WTC11 (cell line): ENCODE data around the gene KRT85. TPM values are rescaled to one million over a fixed set of nuclear protein-coding genes. Genes with fewer than 3 reads are reported as not detected.

Experiments
- ATAC-seq: fragments of 200-7000 bp; cut with Tn5 transposase; 2 replicates; pipeline ENCODE4 v1.10.0; 2021; ENCODE audit warnings: mild to moderate bottlenecking, moderate library complexity
- CTCF ChIA-PET: fragments of 300-600 bp; sonication (Branson Sonifier 250); formaldehyde crosslinking; loops from one replicate; lab custom pipeline; 2021; ENCODE audit warnings: antibody characterized with exemption; lab: Charles Lee
- POLR2A ChIA-PET: fragments of 350-600 bp; sonication (Branson Sonifier 250); formaldehyde crosslinking; loops from one replicate; lab custom pipeline; 2021; ENCODE audit warnings: antibody characterized with exemption; lab: Charles Lee
- DNase-seq: peaks from one replicate; pipeline ENCODE4 v3.0.0; 2021; ENCODE audit warnings: low spot score
- H3K27ac Mint-ChIP-seq: 2 replicates; pipeline ENCODE4 v1.8.0; 2021; ENCODE audit warnings: mixed read lengths
- H3K27me3 Mint-ChIP-seq: 2 replicates; pipeline ENCODE4 v1.8.0; 2021; ENCODE audit warnings: low read depth, mild to moderate bottlenecking, moderate library complexity, mixed read lengths
- H3K36me3 Mint-ChIP-seq: 2 replicates; pipeline ENCODE4 v1.8.0; 2021; ENCODE audit warnings: mixed read lengths
- H3K4me1 Mint-ChIP-seq: 2 replicates; pipeline ENCODE4 v1.8.0; 2022; ENCODE audit warnings: mixed read lengths
- H3K4me3 Mint-ChIP-seq: 2 replicates; pipeline ENCODE4 v1.8.0; 2021; ENCODE audit warnings: mild to moderate bottlenecking, moderate library complexity, mixed read lengths
- H3K9me3 Mint-ChIP-seq: 2 replicates; pipeline ENCODE4 v1.8.0; 2021; ENCODE audit warnings: mixed read lengths
- CREB1 ChIP-seq: sonication (generic); formaldehyde crosslinking; IDR thresholded peaks from 2 replicates; pipeline ENCODE4 v1.8.0; 2023; ENCODE audit warnings: mild to moderate bottlenecking, missing genetic modification reagents
- NFE2L1 ChIP-seq: sonication (generic); formaldehyde crosslinking; IDR thresholded peaks from 2 replicates; pipeline ENCODE4 v1.8.1; 2023; ENCODE audit warnings: missing genetic modification reagents
- NFYB ChIP-seq: sonication (generic); formaldehyde crosslinking; conservative IDR thresholded peaks from 2 replicates; pipeline ENCODE4 v1.8.0; 2022; ENCODE audit warnings: low read depth, missing genetic modification reagents
- NR1H2 ChIP-seq: sonication (generic); formaldehyde crosslinking; IDR thresholded peaks from 2 replicates; pipeline ENCODE4 v1.9.0; 2021; ENCODE audit warnings: mild to moderate bottlenecking, moderate library complexity, missing genetic modification reagents
- NR2C2 ChIP-seq: sonication (generic); formaldehyde crosslinking; IDR thresholded peaks from 2 replicates; pipeline ENCODE4 v1.8.0; 2022; ENCODE audit warnings: mild to moderate bottlenecking, missing genetic modification reagents
- NR3C1 ChIP-seq: sonication (generic); formaldehyde crosslinking; conservative IDR thresholded peaks from 2 replicates; pipeline ENCODE4 v1.8.1; 2023; ENCODE audit warnings: low read depth, mild to moderate bottlenecking, missing genetic modification reagents
- SP1 ChIP-seq: sonication (generic); formaldehyde crosslinking; conservative IDR thresholded peaks from 2 replicates; pipeline ENCODE4 v1.8.1; 2022; ENCODE audit warnings: missing genetic modification reagents
- TCF7 ChIP-seq: sonication (generic); formaldehyde crosslinking; IDR thresholded peaks from 2 replicates; pipeline ENCODE4 v1.8.0; 2022; ENCODE audit warnings: mild to moderate bottlenecking, low read depth, missing genetic modification reagents, moderate library complexity
- ZBTB21 ChIP-seq: sonication (generic); formaldehyde crosslinking; IDR thresholded peaks from 2 replicates; pipeline ENCODE4 v1.8.1; 2023; ENCODE audit warnings: mild to moderate bottlenecking, missing genetic modification reagents, borderline replicate concordance
- ZNF219 ChIP-seq: sonication (generic); formaldehyde crosslinking; IDR thresholded peaks from 2 replicates; pipeline ENCODE4 v1.8.0; 2023; ENCODE audit warnings: missing genetic modification reagents, mild to moderate bottlenecking, borderline replicate concordance
- total RNA-seq: library from RNA; stranded (reverse); gene quantifications from 3 replicates; pipeline ENCODE4 v1.2.3, GENCODE V29; 2021
- TF ChIP-seq, protein P1 (sequence below): sonication (generic); formaldehyde crosslinking; IDR thresholded peaks from 2 replicates; pipeline ENCODE4 v1.8.1; 2022; ENCODE audit warnings: low read depth, mild to moderate bottlenecking, moderate library complexity, missing genetic modification reagents, borderline replicate concordance
- TF ChIP-seq, protein P2 (sequence below): fragments of 200-600 bp; IDR thresholded peaks from 2 replicates; pipeline ENCODE4 v1.8.0; 2022; ENCODE audit warnings: antibody characterized with exemption
- TF ChIP-seq, protein P3 (sequence below): sonication (generic); formaldehyde crosslinking; IDR thresholded peaks from 2 replicates; pipeline ENCODE4 v1.8.0; 2023; ENCODE audit warnings: missing genetic modification reagents, mild to moderate bottlenecking, borderline replicate concordance
- TF ChIP-seq, protein P4 (sequence below): sonication (generic); formaldehyde crosslinking; IDR thresholded peaks from 2 replicates; pipeline ENCODE4 v1.8.1; 2022; ENCODE audit warnings: missing genetic modification reagents, borderline replicate concordance
- TF ChIP-seq, protein P5 (sequence below): sonication (generic); formaldehyde crosslinking; IDR thresholded peaks from 2 replicates; pipeline ENCODE4 v1.8.1; 2023; ENCODE audit warnings: mild to moderate bottlenecking, moderate library complexity, missing genetic modification reagents
- TF ChIP-seq, protein P6 (sequence below): fragments of 250-450 bp; sonication (Bioruptor Pico); IDR thresholded peaks from 2 replicates; pipeline ENCODE4 v1.9.0; 2021; ENCODE audit warnings: mild to moderate bottlenecking
- TF ChIP-seq, protein P7 (sequence below): sonication (generic); formaldehyde crosslinking; IDR thresholded peaks from 2 replicates; pipeline ENCODE4 v1.8.1; 2023; ENCODE audit warnings: mild to moderate bottlenecking, missing genetic modification reagents, borderline replicate concordance

KRT85 gene
- total RNA-seq, 1 experiment from 2014 or later = not detected

DNA sequence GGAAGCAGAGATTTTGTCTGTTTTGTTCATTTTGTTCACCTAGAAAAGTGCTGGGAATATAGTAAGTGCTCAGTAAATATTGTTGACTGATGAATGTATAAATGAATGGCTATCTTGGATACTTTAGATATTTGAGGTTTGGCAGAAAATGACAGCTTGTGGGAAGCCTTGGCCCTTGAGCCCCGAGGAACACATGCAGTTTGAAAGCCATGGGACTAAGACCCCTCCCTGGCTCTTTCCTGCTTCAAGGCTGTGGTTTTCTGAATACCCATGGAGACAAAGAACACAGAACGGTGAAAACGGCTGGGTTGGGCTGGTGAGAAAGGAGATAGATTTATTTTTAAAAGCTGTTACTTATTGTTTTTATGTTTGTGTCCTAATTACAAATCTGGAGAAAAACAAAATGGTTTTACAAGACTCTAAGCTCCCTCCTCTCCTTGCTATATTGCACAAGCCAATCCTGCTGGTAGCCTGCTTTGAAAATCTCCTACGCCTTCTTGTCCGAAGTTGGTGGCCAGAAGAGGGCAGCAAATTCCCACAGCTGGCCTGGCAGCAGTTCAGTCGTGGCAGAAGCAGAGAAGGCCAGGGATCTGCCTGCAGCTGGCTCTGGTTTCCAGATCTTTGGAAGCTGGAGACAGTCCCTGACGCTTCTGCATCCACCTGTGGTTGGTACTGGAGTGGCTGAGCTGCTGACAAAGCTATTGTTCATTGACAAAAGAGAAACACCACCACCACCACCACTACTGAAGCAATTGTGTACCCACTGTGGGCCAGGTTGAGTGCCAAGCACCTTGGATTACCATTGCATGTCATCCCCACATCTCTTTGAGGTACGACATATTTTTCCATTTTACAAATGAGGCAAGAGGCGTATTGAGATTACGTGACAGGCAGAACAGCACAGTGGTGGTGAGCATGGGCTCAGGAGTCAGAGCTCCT, 5.2 kb upstream of the KRT85 start:
- Mint-ChIP-seq H3K4me1 (no peaks in the 10 kb centered on the region), H3K9me3 (no peaks in the 10 kb centered on the region), H3K27me3 (no peaks in the 10 kb centered on the region), H3K27ac (no peak overlapping the region), H3K36me3 (no peaks in the 10 kb centered on the region), H3K4me3 (no peak overlapping the region)
- peak; percentile 91 for ATAC-seq
- CTCF ChIA-PET = interaction anchor here (0.5 to 3.2 kb wide), 61 partner anchors 8 to 871 kb away, joined by 3 to 37 read pairs (median 5); partner anchors contain the start of genes EIF4B, KRT5 and KRT86
- TF ChIP-seq, protein P1, sequence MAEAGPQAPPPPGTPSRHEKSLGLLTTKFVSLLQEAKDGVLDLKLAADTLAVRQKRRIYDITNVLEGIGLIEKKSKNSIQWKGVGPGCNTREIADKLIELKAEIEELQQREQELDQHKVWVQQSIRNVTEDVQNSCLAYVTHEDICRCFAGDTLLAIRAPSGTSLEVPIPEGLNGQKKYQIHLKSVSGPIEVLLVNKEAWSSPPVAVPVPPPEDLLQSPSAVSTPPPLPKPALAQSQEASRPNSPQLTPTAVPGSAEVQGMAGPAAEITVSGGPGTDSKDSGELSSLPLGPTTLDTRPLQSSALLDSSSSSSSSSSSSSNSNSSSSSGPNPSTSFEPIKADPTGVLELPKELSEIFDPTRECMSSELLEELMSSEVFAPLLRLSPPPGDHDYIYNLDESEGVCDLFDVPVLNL (CRISPR knock-in tag) = no peak
- TF ChIP-seq, protein P2, sequence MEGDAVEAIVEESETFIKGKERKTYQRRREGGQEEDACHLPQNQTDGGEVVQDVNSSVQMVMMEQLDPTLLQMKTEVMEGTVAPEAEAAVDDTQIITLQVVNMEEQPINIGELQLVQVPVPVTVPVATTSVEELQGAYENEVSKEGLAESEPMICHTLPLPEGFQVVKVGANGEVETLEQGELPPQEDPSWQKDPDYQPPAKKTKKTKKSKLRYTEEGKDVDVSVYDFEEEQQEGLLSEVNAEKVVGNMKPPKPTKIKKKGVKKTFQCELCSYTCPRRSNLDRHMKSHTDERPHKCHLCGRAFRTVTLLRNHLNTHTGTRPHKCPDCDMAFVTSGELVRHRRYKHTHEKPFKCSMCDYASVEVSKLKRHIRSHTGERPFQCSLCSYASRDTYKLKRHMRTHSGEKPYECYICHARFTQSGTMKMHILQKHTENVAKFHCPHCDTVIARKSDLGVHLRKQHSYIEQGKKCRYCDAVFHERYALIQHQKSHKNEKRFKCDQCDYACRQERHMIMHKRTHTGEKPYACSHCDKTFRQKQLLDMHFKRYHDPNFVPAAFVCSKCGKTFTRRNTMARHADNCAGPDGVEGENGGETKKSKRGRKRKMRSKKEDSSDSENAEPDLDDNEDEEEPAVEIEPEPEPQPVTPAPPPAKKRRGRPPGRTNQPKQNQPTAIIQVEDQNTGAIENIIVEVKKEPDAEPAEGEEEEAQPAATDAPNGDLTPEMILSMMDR = peak; percentile 50; the same call in 1 of the 2 replicates
- TF ChIP-seq, all 79 proteins: peak for 1
- DNase-seq = peak; percentile 81
- POLR2A ChIA-PET = interaction anchor here (0.6 kb wide), 1 partner anchor 537 kb away, joined by 5 read pairs; no protein-coding TSS in a partner anchor

DNA sequence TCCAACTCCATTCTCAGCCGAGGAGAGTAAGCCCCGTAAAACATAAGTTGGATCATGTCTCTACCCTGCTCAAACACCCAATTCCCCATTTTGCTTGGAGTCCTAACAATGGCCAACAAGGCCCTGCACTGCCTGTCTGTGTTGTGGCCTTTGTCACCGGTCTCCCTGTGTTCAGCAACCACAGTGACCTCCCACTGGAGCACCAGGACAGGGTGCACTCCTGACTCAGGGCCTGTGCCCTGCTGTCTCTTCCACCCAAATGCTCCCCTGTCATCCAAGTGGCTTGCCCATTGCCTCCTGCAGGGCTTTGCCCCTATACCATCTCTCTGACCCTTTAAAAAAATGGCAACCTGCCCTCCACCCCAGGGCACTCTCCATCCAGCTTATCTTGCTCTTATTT, 4.4 kb upstream of the KRT85 start:
- Mint-ChIP-seq H3K36me3 (no peaks in the 10 kb centered on the region), H3K9me3 (no peaks in the 10 kb centered on the region), H3K4me1 (no peaks in the 10 kb centered on the region), H3K4me3 (no peak overlapping the region), H3K27ac (no peak overlapping the region), H3K27me3 (no peaks in the 10 kb centered on the region)
- no peak for DNase-seq
- no peak for ATAC-seq
- CTCF ChIA-PET = interaction anchor here (0.5 to 3.2 kb wide), 15 partner anchors 10 to 508 kb away, joined by 3 to 37 read pairs (median 10); no protein-coding TSS in a partner anchor
- POLR2A ChIA-PET = no interaction called here
- TF ChIP-seq ZBTB21 (CRISPR knock-in tag) (no peak), NR3C1 (no peak), CREB1 (CRISPR knock-in tag) (no peak), SP1 (no peak), NFYB (CRISPR knock-in tag) (no peak), TCF7 (CRISPR knock-in tag) (no peak), NR1H2 (CRISPR knock-in tag) (no peak), NFE2L1 (CRISPR knock-in tag) (no peak), ZNF219 (CRISPR knock-in tag) (no peak), NR2C2 (no peak)
- TF ChIP-seq, protein P3, sequence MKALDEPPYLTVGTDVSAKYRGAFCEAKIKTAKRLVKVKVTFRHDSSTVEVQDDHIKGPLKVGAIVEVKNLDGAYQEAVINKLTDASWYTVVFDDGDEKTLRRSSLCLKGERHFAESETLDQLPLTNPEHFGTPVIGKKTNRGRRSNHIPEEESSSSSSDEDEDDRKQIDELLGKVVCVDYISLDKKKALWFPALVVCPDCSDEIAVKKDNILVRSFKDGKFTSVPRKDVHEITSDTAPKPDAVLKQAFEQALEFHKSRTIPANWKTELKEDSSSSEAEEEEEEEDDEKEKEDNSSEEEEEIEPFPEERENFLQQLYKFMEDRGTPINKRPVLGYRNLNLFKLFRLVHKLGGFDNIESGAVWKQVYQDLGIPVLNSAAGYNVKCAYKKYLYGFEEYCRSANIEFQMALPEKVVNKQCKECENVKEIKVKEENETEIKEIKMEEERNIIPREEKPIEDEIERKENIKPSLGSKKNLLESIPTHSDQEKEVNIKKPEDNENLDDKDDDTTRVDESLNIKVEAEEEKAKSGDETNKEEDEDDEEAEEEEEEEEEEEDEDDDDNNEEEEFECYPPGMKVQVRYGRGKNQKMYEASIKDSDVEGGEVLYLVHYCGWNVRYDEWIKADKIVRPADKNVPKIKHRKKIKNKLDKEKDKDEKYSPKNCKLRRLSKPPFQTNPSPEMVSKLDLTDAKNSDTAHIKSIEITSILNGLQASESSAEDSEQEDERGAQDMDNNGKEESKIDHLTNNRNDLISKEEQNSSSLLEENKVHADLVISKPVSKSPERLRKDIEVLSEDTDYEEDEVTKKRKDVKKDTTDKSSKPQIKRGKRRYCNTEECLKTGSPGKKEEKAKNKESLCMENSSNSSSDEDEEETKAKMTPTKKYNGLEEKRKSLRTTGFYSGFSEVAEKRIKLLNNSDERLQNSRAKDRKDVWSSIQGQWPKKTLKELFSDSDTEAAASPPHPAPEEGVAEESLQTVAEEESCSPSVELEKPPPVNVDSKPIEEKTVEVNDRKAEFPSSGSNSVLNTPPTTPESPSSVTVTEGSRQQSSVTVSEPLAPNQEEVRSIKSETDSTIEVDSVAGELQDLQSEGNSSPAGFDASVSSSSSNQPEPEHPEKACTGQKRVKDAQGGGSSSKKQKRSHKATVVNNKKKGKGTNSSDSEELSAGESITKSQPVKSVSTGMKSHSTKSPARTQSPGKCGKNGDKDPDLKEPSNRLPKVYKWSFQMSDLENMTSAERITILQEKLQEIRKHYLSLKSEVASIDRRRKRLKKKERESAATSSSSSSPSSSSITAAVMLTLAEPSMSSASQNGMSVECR (CRISPR knock-in tag) = no peak
- TF ChIP-seq, protein P4, sequence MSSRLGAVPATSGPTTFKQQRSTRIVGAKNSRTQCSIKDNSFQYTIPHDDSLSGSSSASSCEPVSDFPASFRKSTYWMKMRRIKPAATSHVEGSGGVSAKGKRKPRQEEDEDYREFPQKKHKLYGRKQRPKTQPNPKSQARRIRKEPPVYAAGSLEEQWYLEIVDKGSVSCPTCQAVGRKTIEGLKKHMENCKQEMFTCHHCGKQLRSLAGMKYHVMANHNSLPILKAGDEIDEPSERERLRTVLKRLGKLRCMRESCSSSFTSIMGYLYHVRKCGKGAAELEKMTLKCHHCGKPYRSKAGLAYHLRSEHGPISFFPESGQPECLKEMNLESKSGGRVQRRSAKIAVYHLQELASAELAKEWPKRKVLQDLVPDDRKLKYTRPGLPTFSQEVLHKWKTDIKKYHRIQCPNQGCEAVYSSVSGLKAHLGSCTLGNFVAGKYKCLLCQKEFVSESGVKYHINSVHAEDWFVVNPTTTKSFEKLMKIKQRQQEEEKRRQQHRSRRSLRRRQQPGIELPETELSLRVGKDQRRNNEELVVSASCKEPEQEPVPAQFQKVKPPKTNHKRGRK (CRISPR knock-in tag) = no peak
- TF ChIP-seq, protein P5, sequence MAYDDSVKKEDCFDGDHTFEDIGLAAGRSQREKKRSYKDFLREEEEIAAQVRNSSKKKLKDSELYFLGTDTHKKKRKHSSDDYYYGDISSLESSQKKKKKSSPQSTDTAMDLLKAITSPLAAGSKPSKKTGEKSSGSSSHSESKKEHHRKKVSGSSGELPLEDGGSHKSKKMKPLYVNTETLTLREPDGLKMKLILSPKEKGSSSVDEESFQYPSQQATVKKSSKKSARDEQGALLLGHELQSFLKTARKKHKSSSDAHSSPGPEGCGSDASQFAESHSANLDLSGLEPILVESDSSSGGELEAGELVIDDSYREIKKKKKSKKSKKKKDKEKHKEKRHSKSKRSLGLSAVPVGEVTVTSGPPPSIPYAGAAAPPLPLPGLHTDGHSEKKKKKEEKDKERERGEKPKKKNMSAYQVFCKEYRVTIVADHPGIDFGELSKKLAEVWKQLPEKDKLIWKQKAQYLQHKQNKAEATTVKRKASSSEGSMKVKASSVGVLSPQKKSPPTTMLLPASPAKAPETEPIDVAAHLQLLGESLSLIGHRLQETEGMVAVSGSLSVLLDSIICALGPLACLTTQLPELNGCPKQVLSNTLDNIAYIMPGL (CRISPR knock-in tag) = no peak
- TF ChIP-seq, protein P6, sequence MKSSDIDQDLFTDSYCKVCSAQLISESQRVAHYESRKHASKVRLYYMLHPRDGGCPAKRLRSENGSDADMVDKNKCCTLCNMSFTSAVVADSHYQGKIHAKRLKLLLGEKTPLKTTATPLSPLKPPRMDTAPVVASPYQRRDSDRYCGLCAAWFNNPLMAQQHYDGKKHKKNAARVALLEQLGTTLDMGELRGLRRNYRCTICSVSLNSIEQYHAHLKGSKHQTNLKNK = no peak
- TF ChIP-seq, protein P7, sequence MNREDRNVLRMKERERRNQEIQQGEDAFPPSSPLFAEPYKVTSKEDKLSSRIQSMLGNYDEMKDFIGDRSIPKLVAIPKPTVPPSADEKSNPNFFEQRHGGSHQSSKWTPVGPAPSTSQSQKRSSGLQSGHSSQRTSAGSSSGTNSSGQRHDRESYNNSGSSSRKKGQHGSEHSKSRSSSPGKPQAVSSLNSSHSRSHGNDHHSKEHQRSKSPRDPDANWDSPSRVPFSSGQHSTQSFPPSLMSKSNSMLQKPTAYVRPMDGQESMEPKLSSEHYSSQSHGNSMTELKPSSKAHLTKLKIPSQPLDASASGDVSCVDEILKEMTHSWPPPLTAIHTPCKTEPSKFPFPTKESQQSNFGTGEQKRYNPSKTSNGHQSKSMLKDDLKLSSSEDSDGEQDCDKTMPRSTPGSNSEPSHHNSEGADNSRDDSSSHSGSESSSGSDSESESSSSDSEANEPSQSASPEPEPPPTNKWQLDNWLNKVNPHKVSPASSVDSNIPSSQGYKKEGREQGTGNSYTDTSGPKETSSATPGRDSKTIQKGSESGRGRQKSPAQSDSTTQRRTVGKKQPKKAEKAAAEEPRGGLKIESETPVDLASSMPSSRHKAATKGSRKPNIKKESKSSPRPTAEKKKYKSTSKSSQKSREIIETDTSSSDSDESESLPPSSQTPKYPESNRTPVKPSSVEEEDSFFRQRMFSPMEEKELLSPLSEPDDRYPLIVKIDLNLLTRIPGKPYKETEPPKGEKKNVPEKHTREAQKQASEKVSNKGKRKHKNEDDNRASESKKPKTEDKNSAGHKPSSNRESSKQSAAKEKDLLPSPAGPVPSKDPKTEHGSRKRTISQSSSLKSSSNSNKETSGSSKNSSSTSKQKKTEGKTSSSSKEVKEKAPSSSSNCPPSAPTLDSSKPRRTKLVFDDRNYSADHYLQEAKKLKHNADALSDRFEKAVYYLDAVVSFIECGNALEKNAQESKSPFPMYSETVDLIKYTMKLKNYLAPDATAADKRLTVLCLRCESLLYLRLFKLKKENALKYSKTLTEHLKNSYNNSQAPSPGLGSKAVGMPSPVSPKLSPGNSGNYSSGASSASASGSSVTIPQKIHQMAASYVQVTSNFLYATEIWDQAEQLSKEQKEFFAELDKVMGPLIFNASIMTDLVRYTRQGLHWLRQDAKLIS (CRISPR knock-in tag) = no peak
